Measurements from ENCODE around the gene M6PR.

M6PR gene

DNA sequence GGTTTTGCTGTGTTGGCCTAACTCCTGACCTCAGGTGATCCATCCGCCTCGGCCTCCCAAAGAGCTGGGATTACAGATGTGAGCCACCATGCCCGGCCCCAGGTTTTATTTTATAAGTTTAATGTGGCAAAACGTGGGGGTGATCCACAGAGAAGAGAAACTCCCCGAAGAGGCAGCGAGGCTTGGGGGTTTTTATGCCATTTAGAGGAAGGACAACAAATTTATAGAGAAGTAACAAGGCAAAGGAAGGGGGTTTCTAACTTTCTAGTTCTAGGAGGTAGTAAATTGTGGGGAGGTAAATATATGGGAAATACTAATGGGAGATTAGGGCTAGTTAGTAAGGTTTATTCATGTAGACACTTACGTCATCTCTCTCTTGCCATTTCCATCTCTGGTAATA, 52.4 kb downstream of the M6PR start:
- Histone ChIP-seq H3K9me3 (ENCODE audit: control insufficient read depth, low read length) (no peaks in the 10 kb centered on the region), H3K79me2 (no peaks in the 10 kb centered on the region), H3K4me1 (no peaks in the 10 kb centered on the region), H3K36me3 (ENCODE audit: control insufficient read depth, insufficient read depth, low read length) (no peaks in the 10 kb centered on the region), H3K27me3 (ENCODE audit: control insufficient read depth, insufficient read depth, low read length) (no peaks in the 10 kb centered on the region), H3K27ac (no peak overlapping the region), H3K4me3 (ENCODE audit: low read depth, low read length) (no peak overlapping the region), H3K9ac (no peak overlapping the region), H3K4me2 (ENCODE audit: low read length) (no peak overlapping the region), H2AFZ (no peak overlapping the region)
- TF ChIP-seq, protein P1, sequence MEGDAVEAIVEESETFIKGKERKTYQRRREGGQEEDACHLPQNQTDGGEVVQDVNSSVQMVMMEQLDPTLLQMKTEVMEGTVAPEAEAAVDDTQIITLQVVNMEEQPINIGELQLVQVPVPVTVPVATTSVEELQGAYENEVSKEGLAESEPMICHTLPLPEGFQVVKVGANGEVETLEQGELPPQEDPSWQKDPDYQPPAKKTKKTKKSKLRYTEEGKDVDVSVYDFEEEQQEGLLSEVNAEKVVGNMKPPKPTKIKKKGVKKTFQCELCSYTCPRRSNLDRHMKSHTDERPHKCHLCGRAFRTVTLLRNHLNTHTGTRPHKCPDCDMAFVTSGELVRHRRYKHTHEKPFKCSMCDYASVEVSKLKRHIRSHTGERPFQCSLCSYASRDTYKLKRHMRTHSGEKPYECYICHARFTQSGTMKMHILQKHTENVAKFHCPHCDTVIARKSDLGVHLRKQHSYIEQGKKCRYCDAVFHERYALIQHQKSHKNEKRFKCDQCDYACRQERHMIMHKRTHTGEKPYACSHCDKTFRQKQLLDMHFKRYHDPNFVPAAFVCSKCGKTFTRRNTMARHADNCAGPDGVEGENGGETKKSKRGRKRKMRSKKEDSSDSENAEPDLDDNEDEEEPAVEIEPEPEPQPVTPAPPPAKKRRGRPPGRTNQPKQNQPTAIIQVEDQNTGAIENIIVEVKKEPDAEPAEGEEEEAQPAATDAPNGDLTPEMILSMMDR (IDR thresholded peaks at IDR 0.05): no peak

DNA sequence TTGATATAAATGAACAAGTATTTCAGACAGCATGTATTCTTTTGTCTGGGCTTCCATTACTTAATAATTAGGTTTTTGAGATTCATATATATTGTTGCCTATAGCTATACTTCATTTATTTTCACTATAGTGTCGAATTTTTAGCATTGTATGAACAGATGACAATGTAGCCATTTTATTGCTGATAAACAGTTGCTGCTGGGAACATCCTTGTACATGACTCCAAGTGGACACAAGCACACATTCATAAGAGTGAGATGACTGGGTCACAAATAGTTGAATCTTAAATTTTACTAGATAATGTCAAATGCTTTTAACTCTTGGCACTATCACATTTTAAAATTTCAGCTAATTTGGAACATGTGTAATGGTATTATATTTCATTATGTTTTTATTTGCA, 54.5 kb downstream of the M6PR start:
- H3K27ac ChIP-seq: no peak overlapping the region
- TF ChIP-seq, protein P1 (IDR thresholded peaks at IDR 0.05): no peak
- no peaks in the 10 kb centered on the region for H3K27me3 ChIP-seq (ENCODE audit: control insufficient read depth, insufficient read depth, low read length)
- no peaks in the 10 kb centered on the region for H3K9me3 ChIP-seq (ENCODE audit: control insufficient read depth, low read length)
- no peaks in the 10 kb centered on the region for H3K79me2 ChIP-seq
- no peaks in the 10 kb centered on the region for H3K4me1 ChIP-seq
- no peaks in the 10 kb centered on the region for H3K36me3 ChIP-seq (ENCODE audit: control insufficient read depth, insufficient read depth, low read length)
- no peak overlapping the region for H3K4me3 ChIP-seq (ENCODE audit: low read depth, low read length)
- no peak overlapping the region for H2AFZ ChIP-seq
- H3K9ac ChIP-seq: no peak overlapping the region
- no peak overlapping the region for H3K4me2 ChIP-seq (ENCODE audit: low read length)

DNA sequence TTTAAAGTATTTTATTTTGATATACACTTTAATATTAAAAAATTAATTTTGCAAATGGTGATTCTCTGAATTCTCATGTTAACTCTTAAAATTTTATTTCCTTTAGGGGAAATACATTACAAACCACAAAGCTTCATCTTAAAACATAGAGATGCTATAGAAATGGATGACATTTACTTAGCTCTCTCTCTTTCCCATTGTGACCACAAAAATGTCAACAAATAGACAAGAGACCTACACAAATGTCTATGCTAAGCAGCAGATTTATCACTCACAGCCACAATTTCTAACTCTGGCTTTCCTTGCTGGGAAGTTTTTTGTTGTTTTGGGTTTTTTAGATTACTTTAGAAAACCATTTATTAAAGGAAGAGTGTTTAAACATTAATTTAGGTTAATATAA, 55.1 kb downstream of the M6PR start:
- no peaks in the 10 kb centered on the region for H3K27me3 ChIP-seq (ENCODE audit: control insufficient read depth, insufficient read depth, low read length)
- no peak overlapping the region for H3K27ac ChIP-seq
- H3K79me2 ChIP-seq: no peaks in the 10 kb centered on the region
- H3K4me1 ChIP-seq: no peaks in the 10 kb centered on the region
- TF ChIP-seq, protein P1 (IDR thresholded peaks at IDR 0.05): no peak
- no peak overlapping the region for H2AFZ ChIP-seq
- no peak overlapping the region for H3K4me2 ChIP-seq (ENCODE audit: low read length)
- no peaks in the 10 kb centered on the region for H3K36me3 ChIP-seq (ENCODE audit: control insufficient read depth, insufficient read depth, low read length)
- H3K4me3 ChIP-seq (ENCODE audit: low read depth, low read length): no peak overlapping the region
- no peak overlapping the region for H3K9ac ChIP-seq
- no peaks in the 10 kb centered on the region for H3K9me3 ChIP-seq (ENCODE audit: control insufficient read depth, low read length)

DNA sequence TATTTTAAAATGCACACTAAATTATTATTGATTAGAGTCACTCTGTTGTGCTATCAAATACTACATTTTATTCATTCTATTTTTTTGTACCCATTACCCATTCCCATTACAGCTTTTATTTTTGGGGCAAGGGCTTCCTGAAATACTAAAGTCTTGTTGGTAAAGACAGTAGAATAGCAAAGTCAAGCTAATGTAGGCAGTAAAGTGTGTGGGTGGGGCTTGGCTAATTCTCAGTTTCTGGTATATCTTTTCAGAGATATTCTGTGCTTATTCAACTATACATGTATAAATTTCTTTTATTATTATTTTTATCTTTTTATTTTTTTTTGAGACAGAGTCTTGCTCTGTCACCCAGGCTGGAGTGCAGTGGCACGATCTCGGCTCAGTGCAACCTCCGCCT, 57.5 kb downstream of the M6PR start:
- Histone ChIP-seq H3K9ac (no peak overlapping the region), H3K27me3 (ENCODE audit: control insufficient read depth, insufficient read depth, low read length) (no peaks in the 10 kb centered on the region), H2AFZ (no peak overlapping the region), H3K4me1 (no peaks in the 10 kb centered on the region), H3K9me3 (ENCODE audit: control insufficient read depth, low read length) (no peaks in the 10 kb centered on the region), H3K4me2 (ENCODE audit: low read length) (no peak overlapping the region), H3K27ac (no peak overlapping the region), H3K4me3 (ENCODE audit: low read depth, low read length) (no peak overlapping the region), H3K79me2 (no peaks in the 10 kb centered on the region), H3K36me3 (ENCODE audit: control insufficient read depth, insufficient read depth, low read length) (no peaks in the 10 kb centered on the region)
- TF ChIP-seq, protein P1 (IDR thresholded peaks at IDR 0.05): no peak

All from parathyroid adenoma (tissue), 2 donors.